Esophagus squamous epithelium (tissue), 4 donors: ENCODE measurements around the gene CALM1.

Source experiments
- POLR2A ChIP-seq, 4 donors: fragments of 450-650 bp; IDR thresholded peaks; one replicate each; pipeline ENCODE4 v1.6.1; 2017; ENCODE audit warnings: antibody characterized with exemption in 4 of 4, mild to moderate bottlenecking in 4 of 4, moderate library complexity in 3 of 4
- TF ChIP-seq, protein P1 (sequence below), 6 experiments: fragments of 450-650 bp in 4 of 6; fragments of 200-600 bp in 2 of 6; sonication (generic) in 2 of 6; IDR thresholded peaks; one replicate each; pipeline ENCODE4 v1.5.1; 2016 to 2019; ENCODE audit warnings: antibody characterized with exemption in 6 of 6, mild to moderate bottlenecking in 4 of 6, moderate library complexity in 4 of 6

DNA sequence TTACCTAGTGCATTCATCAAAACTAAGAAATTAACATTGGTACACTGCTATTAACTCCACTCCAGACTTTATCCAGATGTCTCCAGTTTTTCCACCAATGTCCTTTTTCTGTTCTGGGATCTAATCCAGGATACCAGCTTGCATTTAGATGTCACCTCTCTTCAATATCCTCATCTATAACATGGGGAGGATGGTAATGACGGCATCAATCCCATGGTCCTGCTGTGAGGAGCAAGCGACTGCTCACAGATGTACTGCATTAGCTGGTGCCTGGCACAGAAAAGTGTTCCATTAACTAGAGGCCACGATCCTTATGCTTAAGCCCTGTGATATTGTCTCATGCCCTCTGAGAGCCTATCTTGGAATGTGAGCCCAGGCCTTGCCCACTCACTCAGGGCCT lies 53.8 kb downstream of the CALM1 start:
- TF ChIP-seq, protein P1, sequence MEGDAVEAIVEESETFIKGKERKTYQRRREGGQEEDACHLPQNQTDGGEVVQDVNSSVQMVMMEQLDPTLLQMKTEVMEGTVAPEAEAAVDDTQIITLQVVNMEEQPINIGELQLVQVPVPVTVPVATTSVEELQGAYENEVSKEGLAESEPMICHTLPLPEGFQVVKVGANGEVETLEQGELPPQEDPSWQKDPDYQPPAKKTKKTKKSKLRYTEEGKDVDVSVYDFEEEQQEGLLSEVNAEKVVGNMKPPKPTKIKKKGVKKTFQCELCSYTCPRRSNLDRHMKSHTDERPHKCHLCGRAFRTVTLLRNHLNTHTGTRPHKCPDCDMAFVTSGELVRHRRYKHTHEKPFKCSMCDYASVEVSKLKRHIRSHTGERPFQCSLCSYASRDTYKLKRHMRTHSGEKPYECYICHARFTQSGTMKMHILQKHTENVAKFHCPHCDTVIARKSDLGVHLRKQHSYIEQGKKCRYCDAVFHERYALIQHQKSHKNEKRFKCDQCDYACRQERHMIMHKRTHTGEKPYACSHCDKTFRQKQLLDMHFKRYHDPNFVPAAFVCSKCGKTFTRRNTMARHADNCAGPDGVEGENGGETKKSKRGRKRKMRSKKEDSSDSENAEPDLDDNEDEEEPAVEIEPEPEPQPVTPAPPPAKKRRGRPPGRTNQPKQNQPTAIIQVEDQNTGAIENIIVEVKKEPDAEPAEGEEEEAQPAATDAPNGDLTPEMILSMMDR (IDR thresholded peaks at IDR 0.05): no peak
- no peak for TF ChIP-seq POLR2A (IDR thresholded peaks at IDR 0.05)
